SH-SY5Y (cell line): Measurements from ENCODE around the gene IFNAR1.

Experiments used
- GATA2 ChIP-seq: IDR thresholded peaks from 2 replicates; pipeline ENCODE4 v1.6.1; 2011; ENCODE audit warnings: mild to moderate bottlenecking, low read depth, low read length
- GATA3 ChIP-seq: IDR thresholded peaks from 2 replicates; pipeline ENCODE4 v1.6.1; 2011; ENCODE audit warnings: low read depth, mild to moderate bottlenecking, low read length, moderate library complexity

GRCh38 chr21:33374450-33375096, 49.8 kb downstream of the IFNAR1 start:
- TF ChIP-seq GATA2 (no peak), GATA3 (no peak)
